SK-N-SH (cell line): Measurements from ENCODE around the gene C13orf46.

Experiments
- CTCF ChIP-seq: fragments of 200-600 bp; sonication (generic); IDR thresholded peaks from 2 replicates; pipeline ENCODE4 v1.6.1; 2017; ENCODE audit warnings: antibody characterized with exemption, mild to moderate bottlenecking, moderate library complexity
- MAX ChIP-seq: IDR thresholded peaks from 2 replicates; pipeline ENCODE4 v1.4.0; 2012; ENCODE audit warnings: low read depth
- POLR2AphosphoS5 ChIP-seq: IDR thresholded peaks from 2 replicates; pipeline ENCODE4 v1.6.1; 2012; ENCODE audit warnings: low read depth, low read length
- REST ChIP-seq: IDR thresholded peaks from 2 replicates; pipeline ENCODE4 v1.6.1; 2012; ENCODE audit warnings: mild to moderate bottlenecking, low read depth, low read length, moderate library complexity
- TAF1 ChIP-seq: IDR thresholded peaks from 2 replicates; pipeline ENCODE4 v1.6.1; 2012; ENCODE audit warnings: low read depth, mild to moderate bottlenecking, low read length, moderate library complexity, borderline replicate concordance

- TF ChIP-seq CTCF, result no peak
- no peak for TF ChIP-seq REST
- TF ChIP-seq TAF1, result no peak
- no peak for TF ChIP-seq MAX
- no peak for TF ChIP-seq POLR2AphosphoS5
Measured at GRCh38 chr13:114019367-114019766, 45.5 kb upstream of the C13orf46 start.
